Iris pigment epithelial cell (primary cell): Measurements from ENCODE around the gene FARS2.

ENCODE experiments used
- DNase-seq: peaks from one replicate; pipeline ENCODE4 v3.0.0-alpha.2; 2011; ENCODE audit warnings: low read depth

FARS2 gene

GRCh38 chr6:5762561-5762968, 501.3 kb downstream of the FARS2 start:
- no peak for DNase-seq

- no peak for DNase-seq
These were observed 502.1 kb downstream of the FARS2 start for GRCh38 chr6:5763407-5763806.

- peak; percentile 32 for DNase-seq
These were observed 502.6 kb downstream of the FARS2 start for GRCh38 chr6:5763871-5764270.

- DNase-seq = peak; percentile 37
These were observed 503.2 kb downstream of the FARS2 start for GRCh38 chr6:5764401-5764955.

GRCh38 chr6:5765141-5765760, 503.9 kb downstream of the FARS2 start:
- no peak for DNase-seq

- no peak for DNase-seq
These were observed 504.9 kb downstream of the FARS2 start for GRCh38 chr6:5766260-5766659.

- no peak for DNase-seq
These were observed 506.2 kb downstream of the FARS2 start for GRCh38 chr6:5767471-5767870.

GRCh38 chr6:5771211-5771610, 509.9 kb downstream of the FARS2 start:
- DNase-seq = no peak

- DNase-seq = no peak
These were observed 510.6 kb downstream of the FARS2 start for GRCh38 chr6:5771759-5772390.

- DNase-seq = no peak
These were observed 511.3 kb downstream of the FARS2 start for GRCh38 chr6:5772408-5773120.

- no peak for DNase-seq
These were observed 514.8 kb downstream of the FARS2 start for GRCh38 chr6:5776104-5776503.

- DNase-seq = no peak
These were observed 515.5 kb downstream of the FARS2 start for GRCh38 chr6:5776706-5777390.

GRCh38 chr6:5778317-5778857, 517.1 kb downstream of the FARS2 start:
- no peak for DNase-seq

- no peak for DNase-seq
These were observed 517.6 kb downstream of the FARS2 start for GRCh38 chr6:5778906-5779305.

- no peak for DNase-seq
These were observed 519.7 kb downstream of the FARS2 start for GRCh38 chr6:5781019-5781418.

- DNase-seq = no peak
These were observed 520.7 kb downstream of the FARS2 start for GRCh38 chr6:5781966-5782556.

- DNase-seq = peak; percentile 10
These were observed 521.7 kb downstream of the FARS2 start for GRCh38 chr6:5782783-5783547.

GRCh38 chr6:5783584-5784089, 522.3 kb downstream of the FARS2 start:
- DNase-seq = no peak

GRCh38 chr6:5785249-5785648, 523.9 kb downstream of the FARS2 start:
- DNase-seq = no peak

GRCh38 chr6:5786321-5786968, 525.1 kb downstream of the FARS2 start:
- no peak for DNase-seq
